Renal cortex interstitium (tissue), 11 donors: ENCODE data around the gene PKIG. TPM values are rescaled to one million over a fixed set of nuclear protein-coding genes. Genes with fewer than 3 reads are reported as not detected.

ENCODE experiments used
- DNase-seq, 11 donors: peaks; one replicate each; pipeline ENCODE4 v3.0.0-alpha.2; 2013; ENCODE audit warnings: low read depth in 9 of 11, low spot score in 4 of 11; ENCODE audit errors: extremely low read depth in 1 of 11
- polyA plus RNA-seq, 3 donors: library from polyadenylated mRNA; unstranded; fragments of 120-200 nt; gene quantifications; one replicate each; pipeline ENCODE4 v1.2.1, GENCODE V29; 2013; ENCODE audit not compliant: insufficient read length in 3 of 3

PKIG gene
- polyA plus RNA-seq, 3 donors, result 57.1 to 64.9 (median 62.8) TPM

- no peak for DNase-seq
Observed at GRCh38 chr20:44626278-44626677, 43.9 kb downstream of the PKIG start.

GRCh38 chr20:44627364-44628010 lies 45.1 kb downstream of the PKIG start:
- no peak for DNase-seq

GRCh38 chr20:44629017-44629385 lies 46.6 kb downstream of the PKIG start:
- DNase-seq, result no peak

GRCh38 chr20:44629542-44629941 lies 47.2 kb downstream of the PKIG start:
- no peak for DNase-seq

GRCh38 chr20:44630297-44630696 lies 47.9 kb downstream of the PKIG start:
- no peak for DNase-seq

- DNase-seq, result no peak
Observed at GRCh38 chr20:44632103-44632752, 49.8 kb downstream of the PKIG start.

GRCh38 chr20:44633187-44633810 lies 50.9 kb downstream of the PKIG start:
- DNase-seq, result no peak

GRCh38 chr20:44633872-44634600 lies 51.7 kb downstream of the PKIG start:
- no peak for DNase-seq

- no peak for DNase-seq
Observed at GRCh38 chr20:44635877-44636276, 53.5 kb downstream of the PKIG start.

GRCh38 chr20:44637042-44637441 lies 54.7 kb downstream of the PKIG start:
- no peak for DNase-seq

GRCh38 chr20:44637522-44638372 lies 55.4 kb downstream of the PKIG start:
- DNase-seq, result no peak

GRCh38 chr20:44640522-44640921 lies 58.1 kb downstream of the PKIG start:
- no peak for DNase-seq

GRCh38 chr20:44641325-44641724 lies 58.9 kb downstream of the PKIG start:
- DNase-seq, result no peak

GRCh38 chr20:44642203-44643153 lies 60.1 kb downstream of the PKIG start:
- DNase-seq, result peak in 6 of 11 donors; percentile 39 to 65 (median 58)

- DNase-seq, result no peak
Observed at GRCh38 chr20:44643154-44643519, 60.8 kb downstream of the PKIG start.

GRCh38 chr20:44643596-44644229 lies 61.3 kb downstream of the PKIG start:
- DNase-seq, result peak in 4 of 11 donors; percentile 19 to 53 (median 26)

- no peak for DNase-seq
Observed at GRCh38 chr20:44644230-44644617, 61.8 kb downstream of the PKIG start.
